AG09309 (cell line): Measurements from ENCODE around the gene CIT.

Experiments
- DNase-seq: peaks from one replicate; pipeline ENCODE4 v3.0.0-alpha.2; 2010; ENCODE audit warnings: low read depth
- H3K4me3 ChIP-seq: 2 replicates; pipeline ENCODE4 v1.5.1; 2011; ENCODE audit warnings: mild to moderate bottlenecking, low read depth, low read length, moderate library complexity; ENCODE audit not compliant: control insufficient read depth
- CTCF ChIP-seq: IDR thresholded peaks from 2 replicates; pipeline ENCODE4 v1.5.1; 2011; ENCODE audit warnings: mild to moderate bottlenecking, low read depth, low read length, inconsistent platforms; ENCODE audit not compliant: insufficient read depth, control insufficient read depth; ENCODE audit errors: missing control alignments

Gene CIT

GRCh38 chr12:119809023-119809422 is 68.1 kb downstream of the CIT start:
- no peak for DNase-seq
- TF ChIP-seq CTCF = no peak
- H3K4me3 ChIP-seq = no peak overlapping the region

GRCh38 chr12:119808441-119808840 is 68.7 kb downstream of the CIT start:
- no peak overlapping the region for H3K4me3 ChIP-seq
- DNase-seq = peak; percentile 61
- TF ChIP-seq CTCF = no peak

GRCh38 chr12:119807380-119807779 is 69.7 kb downstream of the CIT start:
- no peak for DNase-seq
- no peak overlapping the region for H3K4me3 ChIP-seq
- no peak for TF ChIP-seq CTCF

- no peak for DNase-seq
- peak; percentile 45 for TF ChIP-seq CTCF
- H3K4me3 ChIP-seq = peak overlapping the region; percentile 43
Measured at GRCh38 chr12:119804011-119804641, 73.0 kb downstream of the CIT start.

GRCh38 chr12:119803381-119803791 is 73.7 kb downstream of the CIT start:
- H3K4me3 ChIP-seq = peak overlapping the region; percentile 43
- peak; percentile 32 for DNase-seq
- peak; percentile 10 for TF ChIP-seq CTCF

GRCh38 chr12:119802472-119802871 is 74.6 kb downstream of the CIT start:
- H3K4me3 ChIP-seq = peak overlapping the region; percentile 43; the same call in 1 of the 2 replicates
- peak; percentile 53 for DNase-seq
- peak; percentile 13 for TF ChIP-seq CTCF

GRCh38 chr12:119797090-119797489 is 80.0 kb downstream of the CIT start:
- DNase-seq = no peak
- no peak for TF ChIP-seq CTCF
- no peak overlapping the region for H3K4me3 ChIP-seq
